MM.1S (cell line): ENCODE results near the gene MRPL1.

Experiments used
- DNase-seq: peaks from one replicate; pipeline ENCODE4 v3.0.0-alpha.2; 2015
- H2AFZ ChIP-seq: fragments of 300-600 bp; sonication (generic); 2 replicates; pipeline ENCODE4 v1.6.0; 2016; ENCODE audit warnings: antibody characterized with exemption, low read length
- H3F3A ChIP-seq: fragments of 300-600 bp; sonication (generic); 2 replicates; pipeline ENCODE4 v1.6.1; 2016; ENCODE audit warnings: mild to moderate bottlenecking, antibody characterized with exemption, low read length, moderate library complexity, mixed read lengths; ENCODE audit not compliant: insufficient read depth
- H3K27ac ChIP-seq: fragments of 300-600 bp; sonication (generic); 2 replicates; pipeline ENCODE4 v1.5.1; 2016; ENCODE audit warnings: mild to moderate bottlenecking, low read length
- H3K27me3 ChIP-seq: fragments of 300-600 bp; sonication (generic); replicated peaks from 2 replicates; pipeline ENCODE4 v1.6.0; 2016; ENCODE audit warnings: low read length; ENCODE audit not compliant: insufficient read depth
- H3K36me3 ChIP-seq: fragments of 300-600 bp; sonication (generic); replicated peaks from 2 replicates; pipeline ENCODE4 v1.6.1; 2016; ENCODE audit warnings: mild to moderate bottlenecking, low read length, mixed read lengths; ENCODE audit not compliant: insufficient read depth
- H3K4me1 ChIP-seq: fragments of 300-600 bp; sonication (generic); 2 replicates; pipeline ENCODE4 v1.6.1; 2016; ENCODE audit warnings: low read length, mixed read lengths
- H3K4me2 ChIP-seq: fragments of 300-600 bp; sonication (generic); 2 replicates; pipeline ENCODE4 v1.6.0; 2016; ENCODE audit warnings: low read depth, low read length
- H3K4me3 ChIP-seq: fragments of 300-600 bp; sonication (generic); 2 replicates; pipeline ENCODE4 v1.5.1; 2016; ENCODE audit warnings: low read length, mixed read lengths
- H3K79me2 ChIP-seq: fragments of 300-600 bp; sonication (generic); 2 replicates; pipeline ENCODE4 v1.6.1; 2016; ENCODE audit warnings: mixed run types, low read length, mixed read lengths
- H3K9ac ChIP-seq: fragments of 300-600 bp; sonication (generic); 2 replicates; pipeline ENCODE4 v1.6.1; 2016; ENCODE audit warnings: low read length, mixed read lengths
- H3K9me2 ChIP-seq: fragments of 300-600 bp; sonication (generic); replicated peaks from 2 replicates; pipeline ENCODE4 v1.6.1; 2016; ENCODE audit warnings: mild to moderate bottlenecking, low read length, mixed read lengths; ENCODE audit not compliant: insufficient read depth
- H3K9me3 ChIP-seq: fragments of 300-600 bp; sonication (generic); replicated peaks from 2 replicates; pipeline ENCODE4 v1.6.1; 2016; ENCODE audit warnings: mild to moderate bottlenecking, low read length, mixed read lengths; ENCODE audit not compliant: insufficient read depth
- H4K20me1 ChIP-seq: fragments of 300-600 bp; sonication (generic); 2 replicates; pipeline ENCODE4 v1.6.1; 2016; ENCODE audit warnings: mild to moderate bottlenecking, low read length, moderate library complexity, mixed read lengths; ENCODE audit not compliant: insufficient read depth
- CTCF ChIP-seq: fragments of 300-600 bp; sonication (generic); IDR thresholded peaks from 2 replicates; pipeline ENCODE4 v1.5.1; 2016; ENCODE audit warnings: antibody characterized with exemption, low read length, mixed read lengths
- EZH2 ChIP-seq: fragments of 300-600 bp; sonication (generic); optimal IDR thresholded peaks from 2 replicates; pipeline ENCODE3; 2017; ENCODE audit warnings: low read depth, mild to moderate bottlenecking, antibody characterized with exemption, low read length, mixed read lengths
- EZH2phosphoT487 ChIP-seq: fragments of 300-600 bp; sonication (generic); IDR thresholded peaks from 2 replicates; pipeline ENCODE4 v1.6.1; 2018; ENCODE audit warnings: antibody characterized with exemption, low read length

The MRPL1 gene

GRCh38 chr4:77844363-77844762 is 18.3 kb upstream of the MRPL1 start:
- Histone ChIP-seq H3F3A (no peaks in the 10 kb centered on the region), H2AFZ (no peak overlapping the region), H3K79me2 (no peaks in the 10 kb centered on the region), H3K36me3 (no peaks in the 10 kb centered on the region), H3K9me2 (no peaks in the 10 kb centered on the region), H3K9ac (no peak overlapping the region), H3K9me3 (no peaks in the 10 kb centered on the region), H3K27me3 (no peaks in the 10 kb centered on the region), H3K4me1 (no peaks in the 10 kb centered on the region), H3K27ac (no peak overlapping the region), H3K4me2 (no peak overlapping the region), H3K4me3 (no peak overlapping the region), H4K20me1 (no peaks in the 10 kb centered on the region)
- TF ChIP-seq EZH2phosphoT487 (no peak), CTCF (no peak), EZH2 (no peak)
- DNase-seq = no peak

GRCh38 chr4:77845400-77845799 is 17.2 kb upstream of the MRPL1 start:
- Histone ChIP-seq H3K36me3 (no peaks in the 10 kb centered on the region), H3K9me3 (no peaks in the 10 kb centered on the region), H3K4me3 (no peak overlapping the region), H2AFZ (no peak overlapping the region), H3K4me1 (no peaks in the 10 kb centered on the region), H3F3A (no peaks in the 10 kb centered on the region), H3K79me2 (no peaks in the 10 kb centered on the region), H4K20me1 (no peaks in the 10 kb centered on the region), H3K9me2 (no peaks in the 10 kb centered on the region), H3K9ac (no peak overlapping the region), H3K27me3 (no peaks in the 10 kb centered on the region), H3K4me2 (no peak overlapping the region), H3K27ac (no peak overlapping the region)
- TF ChIP-seq EZH2phosphoT487 (no peak), EZH2 (no peak), CTCF (no peak)
- DNase-seq = no peak

GRCh38 chr4:77845929-77846328 is 16.7 kb upstream of the MRPL1 start:
- H3K27ac ChIP-seq = no peak overlapping the region
- H3K4me1 ChIP-seq = no peaks in the 10 kb centered on the region
- no peak for TF ChIP-seq EZH2
- TF ChIP-seq CTCF = no peak
- TF ChIP-seq EZH2phosphoT487 = no peak
- no peaks in the 10 kb centered on the region for H3K9me3 ChIP-seq
- DNase-seq = no peak
- no peaks in the 10 kb centered on the region for H3F3A ChIP-seq
- no peak overlapping the region for H3K4me2 ChIP-seq
- H3K79me2 ChIP-seq = no peaks in the 10 kb centered on the region
- no peak overlapping the region for H2AFZ ChIP-seq
- H3K9ac ChIP-seq = no peak overlapping the region
- H4K20me1 ChIP-seq = no peaks in the 10 kb centered on the region
- H3K36me3 ChIP-seq = no peaks in the 10 kb centered on the region
- H3K9me2 ChIP-seq = no peaks in the 10 kb centered on the region
- H3K27me3 ChIP-seq = no peaks in the 10 kb centered on the region
- H3K4me3 ChIP-seq = no peak overlapping the region
